Ammon's horn (tissue), 1 donor: Measurements from ENCODE around the gene C3orf62.
"Not testable (repeated sequence)": the region's sequence is repeated elsewhere in the genome, so short reads cannot be mapped to it uniquely, and the experiment has no call there.

Experiments
- DNase-seq: peaks from one replicate; pipeline ENCODE4 v3.0.0-alpha.2; 2016; ENCODE audit warnings: low spot score

Gene C3orf62

DNA sequence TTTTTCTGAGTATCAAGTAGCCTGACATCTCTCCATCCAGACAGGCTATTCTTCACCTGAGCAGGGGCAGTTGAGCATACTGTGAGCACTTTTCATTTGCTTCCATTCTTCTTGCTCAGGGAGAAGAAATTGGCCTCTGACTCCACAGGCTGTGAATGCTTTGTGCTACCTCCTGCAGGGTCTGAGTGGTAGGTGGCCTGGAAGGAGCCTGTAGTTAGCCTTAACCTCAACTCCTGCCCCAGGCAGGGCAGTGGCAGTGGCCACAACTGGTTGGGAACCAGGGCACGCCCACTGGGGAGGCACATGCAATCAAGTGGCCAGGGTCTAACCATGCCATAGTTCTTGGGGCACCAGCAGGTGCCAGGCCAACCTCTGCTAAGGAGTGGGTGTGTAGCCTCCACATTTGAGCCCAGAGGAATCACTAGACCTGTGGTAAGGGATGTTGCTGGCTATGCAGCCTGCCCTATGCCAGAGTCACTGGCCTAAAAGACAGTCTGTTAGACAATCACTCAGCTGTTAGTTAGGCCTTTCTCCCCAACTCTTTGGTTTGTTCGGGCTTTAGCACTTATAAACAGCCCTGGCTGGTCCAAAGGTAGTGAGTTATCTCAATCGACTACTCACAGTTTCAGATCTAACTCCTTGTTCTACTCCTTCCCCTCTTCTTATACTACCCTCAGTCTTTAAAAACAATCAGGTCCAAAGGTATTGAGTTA is 7.4 kb downstream of the C3orf62 start:
- DNase-seq: no peak

DNA sequence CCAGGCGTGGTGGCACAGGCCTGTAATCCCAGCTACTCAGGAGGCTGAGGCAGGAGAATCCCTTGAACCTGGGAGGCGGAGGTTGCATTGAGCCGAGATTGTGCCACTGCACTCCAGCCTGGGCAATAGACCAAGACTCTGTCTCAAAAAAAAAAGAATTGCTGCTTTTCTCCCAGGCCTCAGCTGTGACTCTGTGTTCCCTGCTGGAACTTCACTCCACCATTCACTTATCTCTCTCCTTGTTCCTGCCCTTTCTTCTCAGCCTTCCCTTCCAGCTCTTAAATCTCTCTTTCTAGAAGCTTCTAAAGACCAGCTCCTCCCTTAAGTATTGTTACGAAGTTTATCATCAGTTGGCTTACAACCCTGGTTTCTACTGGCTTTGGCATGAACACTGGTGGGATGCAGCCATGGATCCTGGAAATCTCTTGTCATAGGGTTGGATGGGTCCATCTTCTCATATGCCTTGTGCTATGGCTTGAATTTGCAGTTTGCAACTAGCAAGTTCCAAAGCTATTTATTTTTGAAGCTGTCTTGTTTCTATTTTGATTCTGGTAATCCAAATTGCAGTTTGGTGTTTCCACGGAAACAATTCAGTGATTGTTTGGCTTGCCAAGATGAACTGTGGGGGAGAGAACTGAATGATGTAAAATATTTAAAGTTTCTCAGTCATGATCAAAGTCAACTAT is 10.5 kb downstream of the C3orf62 start:
- DNase-seq: peak; percentile 59

GRCh38 chr3:49265661-49266386 is 11.2 kb downstream of the C3orf62 start:
- no peak for DNase-seq

DNA sequence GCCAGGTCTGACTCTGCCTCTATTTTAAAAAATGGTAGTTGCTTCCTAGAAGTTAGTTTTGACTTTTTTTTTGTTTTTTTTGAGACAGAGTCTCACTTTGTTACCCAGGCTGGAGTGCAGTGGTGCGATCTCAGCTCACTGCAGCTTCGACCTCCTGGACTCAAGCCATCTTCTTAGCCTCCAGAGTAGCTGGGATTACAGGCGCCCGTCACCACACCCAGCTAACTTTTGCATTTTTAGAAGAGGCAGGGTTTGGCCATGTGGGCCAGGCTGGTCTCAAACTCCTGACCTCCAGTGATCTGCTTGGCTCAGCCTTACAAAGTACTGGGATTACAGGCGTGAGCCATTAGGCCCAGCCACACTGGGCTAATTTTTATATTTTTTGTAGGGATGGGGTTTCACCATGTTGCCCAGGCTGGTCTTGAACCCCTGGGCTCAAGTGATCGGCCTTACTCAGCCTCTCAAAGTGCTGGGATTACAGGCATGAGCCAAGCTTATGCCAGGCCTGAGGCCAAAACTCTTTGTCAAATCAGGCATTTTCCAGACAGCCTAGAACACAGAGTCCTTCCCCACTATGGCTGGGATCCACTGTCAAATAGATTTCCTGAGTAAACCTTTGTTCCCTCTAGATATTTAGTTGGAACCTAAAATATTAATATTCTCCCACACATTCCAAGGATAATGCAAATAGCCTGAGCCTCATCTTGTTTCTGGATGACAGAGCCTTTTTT is 13.7 kb downstream of the C3orf62 start:
- DNase-seq: no peak

GRCh38 chr3:49260806-49261324 is 16.2 kb downstream of the C3orf62 start:
- DNase-seq: no peak

- no peak for DNase-seq
Observed at GRCh38 chr3:49257187-49257586, 19.8 kb downstream of the C3orf62 start.

DNA sequence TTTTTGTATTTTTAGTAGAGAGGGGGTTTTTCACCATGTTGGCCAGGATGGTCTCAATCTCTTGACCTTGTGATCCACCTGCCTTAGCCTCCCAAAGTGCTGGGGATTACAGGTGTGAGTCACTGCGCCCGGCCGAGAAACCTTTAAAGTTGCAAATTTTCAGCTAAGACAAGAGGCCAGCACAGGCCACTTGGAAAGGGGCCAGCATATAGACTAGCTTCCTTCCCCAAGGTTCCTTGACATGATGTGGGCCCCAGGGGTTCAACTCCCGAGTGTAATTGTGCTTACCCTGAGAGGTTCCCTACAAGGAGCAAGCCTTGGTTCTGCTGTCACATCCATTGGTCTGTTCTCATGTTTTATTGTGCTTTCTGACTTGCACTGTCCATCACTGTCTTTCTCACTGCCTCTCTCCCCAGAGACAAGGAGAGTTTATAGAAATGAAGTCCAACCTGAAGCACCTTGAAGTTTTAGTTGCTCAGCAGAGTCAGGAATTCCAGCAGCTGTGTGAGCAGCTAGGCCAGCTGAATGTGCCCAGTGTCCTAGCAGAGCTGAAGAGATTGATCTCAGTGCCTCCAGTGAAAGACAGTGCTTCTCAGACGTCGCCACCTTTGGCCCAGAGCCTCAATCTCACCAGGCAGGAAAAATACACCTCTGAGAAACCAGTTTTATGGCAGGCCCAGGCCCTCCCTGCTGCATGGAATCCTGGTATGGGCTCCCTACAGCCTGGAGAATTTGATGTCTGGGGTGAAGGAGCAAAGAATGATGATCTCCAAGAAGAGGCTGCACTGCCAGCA is 21.1 kb downstream of the C3orf62 start:
- DNase-seq: no peak

- no peak for DNase-seq
Observed at GRCh38 chr3:49255112-49255511, 21.9 kb downstream of the C3orf62 start.

GRCh38 chr3:49253512-49253911 is 23.5 kb downstream of the C3orf62 start:
- DNase-seq: no peak

- DNase-seq: peak; percentile 53
Observed at GRCh38 chr3:49248840-49249227, 28.2 kb downstream of the C3orf62 start.

DNA sequence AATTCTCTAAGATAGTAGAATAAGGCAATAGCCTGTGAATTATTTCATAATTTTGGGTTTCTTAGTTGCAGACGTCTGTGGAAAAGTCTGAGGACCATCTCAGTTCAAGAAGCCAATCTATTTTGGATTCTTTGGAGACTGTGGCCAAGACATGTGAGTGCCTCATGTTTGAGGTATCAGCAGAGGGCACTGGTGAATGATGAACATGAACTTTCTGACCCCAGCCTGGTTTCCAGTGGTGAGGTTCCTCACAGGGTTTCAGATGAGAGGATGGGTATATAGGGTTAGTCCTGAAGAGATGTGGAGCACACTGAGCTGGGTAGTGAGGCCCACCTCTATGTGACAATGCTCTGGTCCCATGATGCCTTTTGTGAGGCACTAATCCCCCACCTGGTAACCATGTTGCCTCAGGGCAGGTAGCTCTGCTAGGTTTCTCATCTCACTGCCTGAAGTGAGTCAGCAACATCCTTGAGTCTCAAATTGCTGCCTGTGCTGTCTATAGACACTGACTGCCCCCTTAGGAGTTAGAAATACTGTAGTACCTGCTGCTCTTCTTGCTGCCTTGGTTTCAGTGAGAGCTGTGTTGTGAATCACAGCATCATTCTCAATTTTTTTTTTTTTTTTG is 32.3 kb downstream of the C3orf62 start:
- DNase-seq: peak; percentile 50

DNA sequence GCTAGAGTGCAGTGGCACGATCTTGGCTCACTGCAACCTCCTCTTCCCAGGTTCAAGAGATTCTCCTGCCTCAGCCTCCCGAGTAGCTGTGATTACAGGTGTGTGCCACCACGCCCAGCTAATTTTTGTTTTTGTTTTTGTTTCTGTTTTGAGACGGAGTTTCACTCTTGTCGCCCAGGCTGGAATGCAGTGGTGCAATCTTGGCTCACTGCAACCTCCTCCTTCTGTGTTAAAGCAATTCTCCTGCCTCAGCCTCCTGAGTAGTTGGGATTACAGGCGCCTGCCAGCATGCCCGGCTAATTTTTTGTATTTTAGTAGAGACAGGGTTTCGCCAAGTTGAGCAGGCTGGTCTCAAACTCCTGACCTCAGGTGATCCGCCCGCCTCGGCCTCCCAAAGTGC is 36.9 kb downstream of the C3orf62 start:
- not testable (repeated sequence) for DNase-seq

DNA sequence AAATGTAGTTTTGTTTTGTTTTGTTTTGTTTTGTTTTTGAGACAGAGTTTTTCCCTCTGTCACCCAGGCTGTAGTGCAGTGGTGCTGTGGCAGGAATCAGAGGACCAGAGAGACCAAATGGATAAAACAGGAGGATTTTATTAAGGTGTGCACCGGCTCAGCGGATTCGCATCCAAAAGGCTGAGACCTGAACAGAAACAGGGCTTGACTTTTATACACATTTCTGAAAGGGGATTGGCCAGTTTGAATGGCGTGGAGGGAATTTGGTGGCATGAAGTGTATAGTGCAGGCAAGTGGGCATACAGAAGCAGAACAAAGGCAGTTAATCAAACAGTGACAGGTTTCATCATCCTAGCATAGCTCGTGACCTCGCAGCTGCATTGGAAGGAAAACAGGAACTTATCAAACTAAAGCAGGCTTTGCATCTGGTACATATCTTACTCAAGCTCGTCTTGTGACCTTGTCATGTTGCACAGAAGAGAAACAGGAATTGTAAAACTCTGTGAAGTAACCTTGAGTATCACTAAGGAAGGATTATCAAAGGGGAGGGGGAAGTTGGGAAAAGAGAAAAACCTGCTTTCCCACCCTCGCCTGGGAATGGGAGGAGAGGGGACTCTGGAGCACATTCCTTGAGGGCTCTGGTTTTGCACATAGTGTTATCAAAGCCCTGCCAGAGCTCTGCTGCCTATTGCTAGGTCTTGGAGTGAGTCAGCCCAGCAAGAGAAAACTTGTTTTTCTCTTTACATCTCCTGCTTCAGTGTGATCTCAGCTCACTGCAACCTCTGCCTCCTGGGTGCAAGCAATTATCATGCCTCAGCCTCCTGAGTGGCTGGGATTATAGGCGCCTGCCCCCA is 38.5 kb downstream of the C3orf62 start:
- peak; percentile 65 for DNase-seq

DNA sequence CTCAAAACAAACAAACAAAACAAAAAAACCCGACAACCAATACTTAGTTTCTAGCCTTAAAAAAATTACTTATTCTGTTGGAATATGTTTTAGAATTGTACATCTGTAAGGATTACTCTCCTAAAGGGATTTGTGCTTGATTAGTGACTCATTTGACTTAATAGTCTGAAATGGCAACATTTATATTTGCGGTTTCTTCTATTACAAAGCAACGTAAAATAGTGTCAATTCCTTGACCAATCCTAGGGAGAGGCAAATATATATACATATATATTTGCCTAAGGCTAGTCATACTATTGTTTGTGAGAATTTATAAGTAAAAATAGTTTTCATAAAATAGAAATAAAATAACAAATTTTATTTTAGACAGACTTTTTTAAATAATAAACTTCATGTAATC is 39.7 kb downstream of the C3orf62 start:
- DNase-seq: no peak

GRCh38 chr3:49236226-49236625 is 40.8 kb downstream of the C3orf62 start:
- DNase-seq: no peak

DNA sequence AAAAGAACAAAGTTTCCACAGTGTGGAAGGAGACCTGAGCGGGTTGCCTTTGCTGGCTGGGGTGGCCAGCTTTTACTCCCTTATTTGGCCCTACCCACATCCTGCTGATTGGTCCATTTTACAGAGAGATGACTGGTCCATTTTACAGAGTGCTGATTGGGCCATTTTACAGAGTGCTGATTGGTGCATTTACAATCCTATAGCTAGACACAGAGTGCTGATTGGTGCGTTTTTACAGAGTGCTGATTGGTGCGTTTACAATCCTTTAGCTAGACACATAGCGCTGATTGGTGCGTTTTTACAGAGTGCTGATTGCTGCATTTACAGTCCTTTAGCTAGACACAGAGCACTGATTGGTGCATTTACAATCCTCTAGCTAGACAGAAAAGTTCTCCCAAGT is 48.2 kb downstream of the C3orf62 start:
- not testable (repeated sequence) for DNase-seq

DNA sequence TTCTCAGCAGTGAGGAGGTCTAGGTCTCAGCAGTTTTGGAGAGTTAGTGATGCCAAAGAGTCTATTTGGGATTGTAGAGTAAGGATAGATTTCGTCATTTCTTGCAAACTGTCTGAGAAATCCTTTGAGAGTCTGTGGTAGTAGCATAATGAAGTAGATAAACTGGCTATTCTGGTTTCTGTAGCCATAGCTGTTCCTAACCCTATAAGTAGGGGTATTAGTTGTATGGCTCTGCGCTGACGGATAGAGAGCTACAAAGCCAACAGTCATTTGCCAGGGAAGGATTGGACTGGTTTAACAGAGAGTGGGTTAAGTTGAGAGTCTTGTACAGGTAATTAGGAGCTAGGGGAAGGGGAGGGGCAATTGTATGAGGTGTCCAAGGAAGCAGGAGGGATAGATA is 55.0 kb downstream of the C3orf62 start:
- DNase-seq: no peak

DNA sequence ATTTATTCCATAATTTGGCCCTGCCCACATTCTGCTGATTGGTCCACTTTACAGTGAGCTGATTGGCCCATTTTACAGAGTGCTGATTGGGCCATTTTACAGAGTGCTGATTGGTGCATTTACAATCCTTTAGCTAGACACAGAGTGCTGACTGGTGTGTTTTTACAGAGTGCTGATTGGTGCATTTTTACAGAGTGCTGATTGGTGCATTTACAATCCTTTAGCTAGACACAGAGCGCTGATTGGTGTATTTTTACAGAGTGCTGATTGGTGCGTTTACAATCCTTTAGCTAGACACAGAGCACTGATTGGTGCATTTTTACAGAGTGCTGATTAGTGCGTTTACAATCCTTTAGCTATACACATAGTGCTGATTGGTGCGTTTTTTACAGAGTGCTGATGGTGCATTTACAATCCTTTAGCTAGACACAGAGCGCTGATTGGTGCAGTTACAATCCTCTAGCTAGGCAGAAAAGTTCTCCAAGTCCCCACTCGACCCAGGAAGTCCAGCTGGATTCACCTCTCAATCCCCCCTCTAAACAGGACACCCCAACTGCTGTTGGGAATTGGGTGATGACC is 56.0 kb downstream of the C3orf62 start:
- not testable (repeated sequence) for DNase-seq

GRCh38 chr3:49219132-49219531 is 57.9 kb downstream of the C3orf62 start:
- DNase-seq: no peak
